Sigmoid colon (tissue), 3 donors: Measurements from ENCODE around the gene UBE2N.

Source experiments
- CTCF ChIP-seq, 4 experiments: fragments of 450-650 bp in 3 of 4; fragments of 200-600 bp in 1 of 4; IDR thresholded peaks; one replicate each; pipeline ENCODE4 v1.5.1; 2016 to 2019; ENCODE audit warnings: antibody characterized with exemption in 4 of 4, mild to moderate bottlenecking in 3 of 4, moderate library complexity in 2 of 4
- POLR2A ChIP-seq, 2 donors: fragments of 450-650 bp; IDR thresholded peaks; one replicate each; pipeline ENCODE4 v1.6.1; 2016; ENCODE audit warnings: antibody characterized with exemption in 2 of 2, mild to moderate bottlenecking in 2 of 2, moderate library complexity in 2 of 2

DNA sequence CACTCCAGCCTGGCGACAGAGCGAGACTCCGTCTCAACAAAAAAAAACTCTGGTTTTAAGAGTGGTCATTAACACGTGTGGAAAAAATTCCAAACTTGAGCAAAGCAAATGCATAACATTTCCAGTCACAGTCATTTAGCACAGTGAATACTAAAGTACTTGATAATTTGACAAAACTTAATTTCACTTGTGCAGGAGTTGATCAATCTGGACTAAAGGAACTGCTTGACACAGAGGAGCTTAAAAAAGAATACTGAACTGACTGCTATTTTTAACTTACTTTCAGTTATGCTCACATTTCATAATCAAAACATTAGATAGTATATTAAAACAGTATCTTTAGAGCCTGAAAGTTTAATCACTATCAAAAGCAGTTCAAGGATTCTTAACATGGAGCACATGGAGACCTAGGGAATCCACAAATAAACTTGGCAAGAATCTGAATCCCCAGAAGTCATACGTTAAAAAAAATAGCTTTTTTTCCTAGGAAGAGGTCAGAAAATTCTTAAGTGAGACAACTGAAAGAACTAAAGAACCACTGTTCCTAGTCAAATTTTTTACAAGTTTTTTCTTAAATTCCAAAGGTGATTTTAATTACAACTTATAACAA, 7.4 kb downstream of the UBE2N start:
- TF ChIP-seq CTCF (IDR thresholded peaks at IDR 0.05) = no peak
- no peak for TF ChIP-seq POLR2A (IDR thresholded peaks at IDR 0.05)
